ENCODE results near the gene PKP1. TPM values are rescaled to one million over a fixed set of nuclear protein-coding genes. Genes with fewer than 3 reads are reported as not detected.

The PKP1 gene
- polyA plus RNA-seq, 3 donors from 2014 or later, result not detected

DNA sequence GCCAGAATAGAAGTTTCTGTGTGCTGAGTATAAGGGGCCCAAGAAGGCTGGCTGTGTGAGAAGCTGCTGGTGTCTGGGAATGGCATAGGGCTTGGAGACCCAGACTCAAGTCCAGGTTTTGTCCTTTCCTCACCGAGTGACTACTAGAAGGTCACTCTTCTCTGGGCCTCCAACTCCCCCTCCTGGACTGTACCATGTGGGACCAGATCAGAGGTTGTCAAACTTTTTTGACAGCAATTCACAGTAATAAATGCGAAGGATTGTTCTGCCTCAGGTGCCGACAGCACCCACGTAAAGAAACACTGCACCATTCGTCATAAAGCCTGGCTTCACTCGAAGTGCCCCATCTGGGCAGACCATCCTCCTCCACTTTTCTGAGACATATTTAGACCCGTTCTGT is 29.0 kb downstream of the PKP1 start:
- Mint-ChIP-seq H3K36me3 (no peaks in the 10 kb centered on the region), H3K27ac (no peak overlapping the region), H3K27me3 (ENCODE audit: low read depth in 3 of 3) (peaks cover 0 to 7% (median 3%) of the 10 kb centered on the region in 3 donors), H3K4me1 (no peaks in the 10 kb centered on the region), H3K9me3 (no peaks in the 10 kb centered on the region), H3K4me3 (no peak overlapping the region)
- no peak for DNase-seq

DNA sequence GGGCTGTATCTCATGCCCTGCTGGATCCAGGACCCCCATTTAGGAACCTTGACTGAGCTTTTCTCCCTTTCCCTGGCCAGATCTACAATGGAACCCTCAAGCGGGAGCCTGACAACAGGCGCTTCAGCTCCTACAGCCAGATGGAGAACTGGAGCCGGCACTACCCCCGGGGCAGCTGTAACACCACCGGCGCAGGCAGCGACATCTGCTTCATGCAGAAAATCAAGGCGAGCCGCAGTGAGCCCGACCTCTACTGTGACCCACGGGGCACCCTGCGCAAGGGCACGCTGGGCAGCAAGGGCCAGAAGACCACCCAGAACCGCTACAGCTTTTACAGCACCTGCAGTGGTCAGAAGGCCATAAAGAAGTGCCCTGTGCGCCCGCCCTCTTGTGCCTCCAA is 29.8 kb downstream of the PKP1 start:
- H3K4me1 Mint-ChIP-seq, result no peaks in the 10 kb centered on the region
- H3K36me3 Mint-ChIP-seq, result no peaks in the 10 kb centered on the region
- no peaks in the 10 kb centered on the region for H3K9me3 Mint-ChIP-seq
- DNase-seq, result no peak
- peaks cover 0 to 7% (median 3%) of the 10 kb centered on the region in 3 donors for H3K27me3 Mint-ChIP-seq (ENCODE audit: low read depth in 3 of 3)
- no peak overlapping the region for H3K27ac Mint-ChIP-seq
- no peak overlapping the region for H3K4me3 Mint-ChIP-seq

DNA sequence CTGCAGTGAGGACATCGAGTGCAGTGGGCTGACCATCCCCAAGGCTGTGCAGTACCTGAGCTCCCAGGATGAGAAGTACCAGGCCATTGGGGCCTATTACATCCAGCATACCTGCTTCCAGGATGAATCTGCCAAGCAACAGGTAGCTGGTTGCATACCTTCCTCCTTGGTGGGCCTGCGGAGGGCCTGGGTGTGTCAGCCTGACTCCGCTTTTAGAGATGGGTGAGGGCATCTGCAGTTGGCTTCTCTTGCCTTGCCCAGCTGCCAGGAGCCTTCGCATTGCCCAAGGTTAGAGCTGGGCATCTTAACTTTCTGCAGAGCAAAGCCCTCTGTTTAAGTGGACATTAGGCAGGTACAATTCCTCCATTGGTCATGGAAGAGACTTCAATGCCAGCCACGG is 33.2 kb downstream of the PKP1 start:
- H3K9me3 Mint-ChIP-seq, result peaks cover 0 to 2% (median 0%) of the 10 kb centered on the region in 6 donors
- H3K4me1 Mint-ChIP-seq, result no peaks in the 10 kb centered on the region
- no peak overlapping the region for H3K27ac Mint-ChIP-seq
- no peaks in the 10 kb centered on the region for H3K36me3 Mint-ChIP-seq
- DNase-seq, result no peak
- peaks cover 0 to 3% (median 0%) of the 10 kb centered on the region in 3 donors for H3K27me3 Mint-ChIP-seq (ENCODE audit: low read depth in 3 of 3)
- no peak overlapping the region for H3K4me3 Mint-ChIP-seq

DNA sequence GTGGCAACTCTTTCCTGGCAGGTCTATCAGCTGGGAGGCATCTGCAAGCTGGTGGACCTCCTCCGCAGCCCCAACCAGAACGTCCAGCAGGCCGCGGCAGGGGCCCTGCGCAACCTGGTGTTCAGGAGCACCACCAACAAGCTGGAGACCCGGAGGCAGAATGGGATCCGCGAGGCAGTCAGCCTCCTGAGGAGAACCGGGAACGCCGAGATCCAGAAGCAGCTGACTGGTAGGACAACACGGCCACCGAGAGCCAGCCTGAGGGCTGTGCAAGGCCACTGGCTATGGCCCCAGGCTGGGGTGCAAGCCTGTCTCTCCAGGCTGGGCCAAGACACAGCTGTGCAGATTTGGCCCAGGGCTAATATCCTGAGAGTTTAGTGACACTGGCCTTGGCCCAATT is 34.2 kb downstream of the PKP1 start:
- Mint-ChIP-seq H3K4me3 (no peak overlapping the region), H3K9me3 (peaks cover 0 to 2% (median 0%) of the 10 kb centered on the region in 6 donors), H3K27me3 (ENCODE audit: low read depth in 3 of 3) (peaks cover 0 to 3% (median 0%) of the 10 kb centered on the region in 3 donors)

DNA sequence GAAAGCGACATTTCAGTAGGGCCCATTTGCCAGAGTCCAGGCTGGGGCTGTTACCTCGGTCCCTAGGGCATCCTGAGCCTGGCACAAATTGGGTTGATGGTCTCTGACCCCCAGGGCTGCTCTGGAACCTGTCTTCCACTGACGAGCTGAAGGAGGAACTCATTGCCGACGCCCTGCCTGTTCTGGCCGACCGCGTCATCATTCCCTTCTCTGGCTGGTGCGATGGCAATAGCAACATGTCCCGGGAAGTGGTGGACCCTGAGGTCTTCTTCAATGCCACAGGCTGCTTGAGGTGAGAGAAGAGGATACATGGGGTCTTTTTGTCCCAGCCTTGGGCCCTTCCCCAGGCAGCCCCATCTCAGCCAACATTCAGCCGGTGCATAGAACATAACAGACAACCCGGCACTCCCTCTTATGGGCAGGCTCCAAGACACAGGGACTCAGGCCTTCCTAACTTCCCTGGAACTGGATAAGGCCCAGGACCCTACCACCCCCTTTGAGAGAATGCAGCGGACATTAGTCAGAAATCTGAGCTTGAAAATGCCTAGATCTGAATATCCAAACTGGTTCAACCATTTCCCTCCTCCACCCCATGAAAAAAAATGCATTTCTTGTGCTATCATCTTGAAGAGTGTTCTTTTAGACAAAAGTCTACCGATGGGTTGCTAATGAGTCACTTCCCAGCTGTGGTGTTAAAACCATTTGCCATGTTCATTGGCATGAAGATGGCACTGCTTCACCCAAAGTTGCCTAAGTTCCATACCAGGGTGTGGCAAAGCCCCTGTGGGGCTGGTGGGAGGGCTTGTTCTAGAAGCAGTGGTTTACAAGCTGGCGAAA is 35.4 kb downstream of the PKP1 start:
- H3K36me3 Mint-ChIP-seq, result no peaks in the 10 kb centered on the region
- no peaks in the 10 kb centered on the region for H3K4me1 Mint-ChIP-seq
- peaks cover 0 to 3% (median 0%) of the 10 kb centered on the region in 3 donors for H3K27me3 Mint-ChIP-seq (ENCODE audit: low read depth in 3 of 3)
- peaks cover 0 to 2% (median 0%) of the 10 kb centered on the region in 6 donors for H3K9me3 Mint-ChIP-seq
- H3K4me3 Mint-ChIP-seq, result no peak overlapping the region
- no peak for DNase-seq
- no peak overlapping the region for H3K27ac Mint-ChIP-seq

More for the DNA sequence above, 34.2 kb downstream of the PKP1 start:
- H3K27ac Mint-ChIP-seq, result no peak overlapping the region
- no peaks in the 10 kb centered on the region for H3K36me3 Mint-ChIP-seq
- H3K4me1 Mint-ChIP-seq, result no peaks in the 10 kb centered on the region
- DNase-seq, result no peak

DNA sequence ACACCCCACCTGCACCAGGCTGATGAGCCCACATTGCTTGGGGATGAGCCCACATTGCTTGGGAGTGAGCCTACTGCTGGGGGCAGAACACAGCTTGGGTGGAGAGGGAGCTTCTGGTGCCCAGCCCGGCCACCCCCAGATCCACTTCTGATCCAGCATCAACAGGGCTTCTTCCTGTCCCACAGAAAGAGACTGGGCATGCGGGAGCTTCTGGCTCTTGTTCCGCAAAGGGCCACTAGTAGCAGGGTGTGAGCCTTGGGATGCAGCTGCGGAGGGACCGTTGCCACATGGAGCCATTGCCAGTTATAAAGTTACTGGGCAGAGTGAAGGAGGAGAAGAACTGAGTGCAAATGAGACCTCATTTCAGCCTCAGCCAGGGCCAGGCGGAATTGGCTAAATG is 36.3 kb downstream of the PKP1 start:
- Mint-ChIP-seq H3K4me3 (no peak overlapping the region), H3K27ac (no peak overlapping the region), H3K4me1 (no peaks in the 10 kb centered on the region), H3K36me3 (no peaks in the 10 kb centered on the region), H3K27me3 (ENCODE audit: low read depth in 3 of 3) (peaks cover 0 to 3% (median 0%) of the 10 kb centered on the region in 3 donors), H3K9me3 (peaks cover 0 to 2% (median 0%) of the 10 kb centered on the region in 6 donors)
- no peak for DNase-seq

DNA sequence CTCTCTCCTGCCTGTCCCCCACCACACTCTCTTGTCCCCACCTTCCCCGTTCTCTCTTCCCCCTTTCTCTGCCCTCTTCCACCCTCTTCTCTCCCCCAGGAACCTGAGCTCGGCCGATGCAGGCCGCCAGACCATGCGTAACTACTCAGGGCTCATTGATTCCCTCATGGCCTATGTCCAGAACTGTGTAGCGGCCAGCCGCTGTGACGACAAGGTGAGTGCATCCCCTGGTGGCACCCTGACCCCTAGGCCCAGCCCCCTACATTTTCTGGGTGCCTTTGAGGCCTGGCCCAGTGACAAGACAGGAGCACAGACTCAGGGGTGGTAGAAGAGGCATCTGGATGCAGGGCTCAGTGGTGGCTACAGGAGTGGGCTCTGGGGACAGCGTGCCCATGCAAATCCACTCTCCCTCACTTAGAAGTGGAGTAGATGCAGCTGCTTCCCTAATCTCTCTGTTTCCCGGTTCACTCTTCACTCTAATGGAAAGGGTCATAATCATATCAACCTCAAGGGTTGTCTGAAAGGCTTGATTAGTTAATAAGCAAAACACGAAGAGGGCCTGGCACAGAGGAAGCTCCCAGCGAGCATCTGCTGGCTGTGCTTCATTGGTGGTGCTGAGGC is 37.0 kb downstream of the PKP1 start:
- H3K36me3 Mint-ChIP-seq, result no peaks in the 10 kb centered on the region
- H3K4me3 Mint-ChIP-seq, result no peak overlapping the region
- peaks cover 0 to 2% (median 0%) of the 10 kb centered on the region in 6 donors for H3K9me3 Mint-ChIP-seq
- no peak for DNase-seq
- no peaks in the 10 kb centered on the region for H3K27me3 Mint-ChIP-seq (ENCODE audit: low read depth in 3 of 3)
- no peaks in the 10 kb centered on the region for H3K4me1 Mint-ChIP-seq
- H3K27ac Mint-ChIP-seq, result no peak overlapping the region

DNA sequence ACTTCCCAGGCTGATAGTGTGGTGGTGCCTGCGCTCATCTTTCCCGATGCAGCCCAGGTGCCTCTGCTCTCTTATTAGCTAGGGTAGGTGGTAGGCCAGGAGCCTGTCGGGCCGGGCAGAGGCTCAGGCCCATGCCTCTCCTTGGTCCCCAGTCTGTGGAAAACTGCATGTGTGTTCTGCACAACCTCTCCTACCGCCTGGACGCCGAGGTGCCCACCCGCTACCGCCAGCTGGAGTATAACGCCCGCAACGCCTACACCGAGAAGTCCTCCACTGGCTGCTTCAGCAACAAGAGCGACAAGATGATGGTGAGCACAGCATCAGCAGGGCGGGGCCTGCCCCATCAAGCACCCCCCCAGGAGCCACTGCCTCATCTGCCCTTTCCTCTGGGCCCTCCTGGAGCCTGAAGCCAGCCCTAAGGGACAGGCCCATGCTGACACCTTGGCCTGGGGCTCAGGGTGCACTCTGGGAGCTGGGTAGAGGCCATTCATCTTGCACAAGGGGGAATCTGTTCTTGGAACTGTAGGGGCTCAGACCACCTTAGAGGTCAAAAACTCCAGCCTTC is 38.6 kb downstream of the PKP1 start:
- H3K9me3 Mint-ChIP-seq, result peaks cover 0 to 2% (median 0%) of the 10 kb centered on the region in 6 donors
- H3K4me1 Mint-ChIP-seq, result no peaks in the 10 kb centered on the region
- H3K27me3 Mint-ChIP-seq (ENCODE audit: low read depth in 3 of 3), result peaks cover 0 to 2% (median 0%) of the 10 kb centered on the region in 3 donors
- no peak overlapping the region for H3K4me3 Mint-ChIP-seq
- H3K36me3 Mint-ChIP-seq, result no peaks in the 10 kb centered on the region
- H3K27ac Mint-ChIP-seq, result no peak overlapping the region
- DNase-seq, result no peak

DNA sequence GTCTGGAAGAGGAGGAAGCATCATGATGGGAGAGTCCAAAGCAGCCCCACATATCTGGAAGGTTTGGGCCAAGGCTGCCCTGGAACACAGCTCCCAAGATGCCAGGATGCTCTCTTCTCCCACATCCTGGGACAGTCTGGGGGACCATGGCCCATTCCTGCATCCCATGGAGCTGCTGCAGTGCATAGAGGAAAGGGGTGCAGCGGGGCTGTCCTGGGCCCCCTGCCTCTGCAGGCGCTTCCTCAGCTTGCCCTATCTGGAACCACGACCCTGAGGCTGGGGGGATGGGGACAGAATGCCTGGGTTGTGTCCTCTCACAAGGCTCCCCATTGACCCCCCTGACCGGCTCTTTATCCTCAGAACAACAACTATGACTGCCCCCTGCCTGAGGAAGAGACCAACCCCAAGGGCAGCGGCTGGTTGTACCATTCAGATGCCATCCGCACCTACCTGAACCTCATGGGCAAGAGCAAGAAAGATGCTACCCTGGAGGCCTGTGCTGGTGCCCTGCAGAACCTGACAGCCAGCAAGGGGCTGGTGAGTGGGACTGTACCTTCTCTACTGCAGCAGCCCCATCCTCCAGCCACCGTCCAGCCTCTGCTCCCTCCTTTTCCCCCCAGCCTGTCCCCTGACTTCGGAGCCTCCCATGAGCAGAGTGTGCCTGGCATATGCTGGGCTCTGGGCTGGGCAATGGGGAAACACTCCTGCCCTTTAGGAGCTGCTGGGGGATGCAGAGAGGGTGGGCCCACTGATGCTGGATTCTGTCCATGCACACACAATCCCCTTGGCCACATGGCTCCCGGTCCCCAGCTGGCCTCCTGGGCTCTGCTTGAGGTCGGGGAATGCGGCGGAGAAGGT is 39.6 kb downstream of the PKP1 start:
- Mint-ChIP-seq H3K4me1 (no peaks in the 10 kb centered on the region), H3K27ac (no peak overlapping the region), H3K4me3 (no peak overlapping the region), H3K27me3 (ENCODE audit: low read depth in 3 of 3) (peaks cover 0 to 4% (median 0%) of the 10 kb centered on the region in 3 donors), H3K9me3 (peaks cover 0 to 2% (median 0%) of the 10 kb centered on the region in 6 donors), H3K36me3 (no peaks in the 10 kb centered on the region)
- DNase-seq, result no peak

DNA sequence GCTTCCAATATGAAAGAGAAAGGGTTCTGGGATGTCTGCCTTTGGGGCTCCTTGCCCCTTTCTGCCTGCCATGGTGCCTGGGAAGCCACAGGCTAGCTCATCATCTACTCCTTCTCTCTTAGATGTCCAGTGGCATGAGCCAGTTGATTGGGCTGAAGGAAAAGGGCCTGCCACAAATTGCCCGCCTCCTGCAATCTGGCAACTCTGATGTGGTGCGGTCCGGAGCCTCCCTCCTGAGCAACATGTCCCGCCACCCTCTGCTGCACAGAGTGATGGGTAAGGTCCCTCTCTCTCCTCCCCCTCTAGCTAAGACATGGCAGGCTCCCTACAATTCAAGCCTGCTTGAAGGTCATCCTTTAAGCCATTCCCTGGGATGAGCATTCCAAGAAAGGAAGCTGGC is 41.0 kb downstream of the PKP1 start:
- DNase-seq, result no peak
- no peak overlapping the region for H3K27ac Mint-ChIP-seq
- H3K4me3 Mint-ChIP-seq, result no peak overlapping the region
- no peaks in the 10 kb centered on the region for H3K36me3 Mint-ChIP-seq
- no peaks in the 10 kb centered on the region for H3K4me1 Mint-ChIP-seq
- H3K9me3 Mint-ChIP-seq, result peaks cover 0 to 2% (median 0%) of the 10 kb centered on the region in 6 donors
- H3K27me3 Mint-ChIP-seq (ENCODE audit: low read depth in 3 of 3), result peaks cover 0 to 4% (median 1%) of the 10 kb centered on the region in 3 donors

DNA sequence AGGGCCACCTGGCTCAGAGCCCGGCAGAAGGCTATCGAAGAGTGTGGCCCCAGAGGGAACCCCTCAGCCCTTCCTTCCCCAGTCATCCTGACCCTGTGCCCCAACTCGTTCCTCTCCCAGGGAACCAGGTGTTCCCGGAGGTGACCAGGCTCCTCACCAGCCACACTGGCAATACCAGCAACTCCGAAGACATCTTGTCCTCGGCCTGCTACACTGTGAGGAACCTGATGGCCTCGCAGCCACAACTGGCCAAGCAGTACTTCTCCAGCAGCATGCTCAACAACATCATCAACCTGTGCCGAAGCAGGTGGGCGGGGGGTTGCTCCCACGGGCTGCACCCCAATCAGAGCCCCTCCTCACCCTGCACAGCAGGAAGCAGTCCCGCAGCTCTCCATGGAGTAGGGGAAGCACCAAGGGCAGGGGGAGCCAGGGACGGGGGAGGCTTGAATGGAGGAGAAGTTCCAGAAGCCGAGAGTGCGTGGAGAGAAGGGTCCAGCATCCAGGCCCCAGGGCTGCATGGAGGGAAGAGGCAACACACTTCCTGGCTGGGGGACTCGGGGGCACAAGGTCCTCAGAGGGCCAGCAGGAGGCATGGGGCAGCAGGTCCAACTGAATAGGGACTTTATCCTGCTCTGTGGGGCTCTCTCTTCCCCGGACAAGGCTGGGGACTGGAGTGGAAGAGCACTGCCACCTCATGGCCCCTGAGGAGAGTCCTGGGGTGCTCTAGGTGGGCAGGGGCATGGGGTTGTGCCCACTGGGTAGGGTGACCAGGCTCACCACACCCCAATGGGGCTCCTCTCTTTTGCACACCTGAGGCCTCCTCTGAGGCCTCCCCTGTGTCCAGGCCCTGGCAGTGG is 41.7 kb downstream of the PKP1 start:
- Mint-ChIP-seq H3K27ac (no peak overlapping the region), H3K36me3 (no peaks in the 10 kb centered on the region), H3K9me3 (peaks cover 0 to 2% (median 0%) of the 10 kb centered on the region in 6 donors), H3K4me1 (no peaks in the 10 kb centered on the region), H3K27me3 (ENCODE audit: low read depth in 3 of 3) (peaks cover 0 to 4% (median 3%) of the 10 kb centered on the region in 3 donors), H3K4me3 (no peak overlapping the region)
- no peak for DNase-seq

DNA sequence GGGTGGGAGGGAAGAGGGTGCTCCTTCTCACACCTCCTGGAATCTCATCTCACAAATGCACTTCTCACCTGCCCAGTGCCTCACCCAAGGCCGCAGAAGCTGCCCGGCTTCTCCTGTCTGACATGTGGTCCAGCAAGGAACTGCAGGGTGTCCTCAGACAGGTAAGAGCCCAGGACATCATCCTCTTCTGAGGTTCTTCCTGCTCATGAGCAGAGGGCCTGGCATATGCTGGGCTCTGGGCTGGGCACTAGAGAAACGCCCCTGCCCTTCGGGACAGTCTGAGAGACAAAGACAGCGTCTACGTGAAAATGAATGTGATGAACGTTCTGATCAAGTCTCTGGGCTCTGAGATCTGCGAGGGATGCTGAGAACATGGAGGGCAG is 42.4 kb downstream of the PKP1 start:
- Mint-ChIP-seq H3K36me3 (no peaks in the 10 kb centered on the region), H3K9me3 (no peaks in the 10 kb centered on the region), H3K4me3 (no peak overlapping the region), H3K4me1 (no peaks in the 10 kb centered on the region), H3K27ac (no peak overlapping the region), H3K27me3 (ENCODE audit: low read depth in 3 of 3) (peaks cover 0 to 4% (median 3%) of the 10 kb centered on the region in 3 donors)
- no peak for DNase-seq

DNA sequence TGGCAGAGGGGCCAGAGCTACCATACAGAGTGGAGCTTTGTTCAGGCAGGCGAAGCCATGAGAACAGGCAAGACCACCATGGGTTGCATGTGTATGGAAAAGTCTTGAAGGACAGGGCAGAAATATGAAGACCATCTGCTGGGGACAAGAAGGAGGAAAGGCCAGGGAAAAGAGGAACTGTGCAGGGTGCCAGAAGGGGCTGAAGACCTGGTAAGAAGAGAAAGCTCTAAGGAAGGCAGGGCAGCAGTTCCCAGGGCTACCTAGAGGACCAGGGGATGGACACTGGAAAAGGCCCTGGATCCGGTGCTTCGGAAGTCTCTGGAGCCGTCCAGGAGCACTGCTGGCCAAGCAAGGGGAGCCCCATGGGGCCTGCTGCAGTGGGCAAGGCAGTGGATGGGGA is 43.4 kb downstream of the PKP1 start:
- H3K36me3 Mint-ChIP-seq, result no peaks in the 10 kb centered on the region
- no peak overlapping the region for H3K4me3 Mint-ChIP-seq
- H3K4me1 Mint-ChIP-seq, result no peaks in the 10 kb centered on the region
- H3K27ac Mint-ChIP-seq, result no peak overlapping the region
- no peak for DNase-seq
- H3K9me3 Mint-ChIP-seq, result no peaks in the 10 kb centered on the region
- H3K27me3 Mint-ChIP-seq (ENCODE audit: low read depth in 3 of 3), result peaks cover 0 to 4% (median 3%) of the 10 kb centered on the region in 3 donors

Measured in immature natural killer cell (primary cell).